Activated T-helper 2 cell treated with anti-CD3 and anti-CD28 coated beads, Interferon-gamma antibody, Interleukin-2, Interleukin-4, amounts not matched to agents 10 μg/mL and 5 μg/mL and 100 μg/mL, durations not matched to agents 14 hours and 24 hours and 36 hours (primary cell): ENCODE data around the gene ARF1. TPM values are rescaled to one million over a fixed set of nuclear protein-coding genes. Genes with fewer than 3 reads are reported as not detected.
A peak's percentile ranks its signal among the peaks of the same experiment; 100 is the strongest.

Experiments
- DNase-seq: peaks from one replicate; pipeline ENCODE4 v3.0.0; 2021; ENCODE audit warnings: low spot score
- H3K27ac Mint-ChIP-seq: one replicate; pipeline ENCODE4 v1.8.0; 2021; ENCODE audit warnings: mixed read lengths
- H3K27me3 Mint-ChIP-seq: one replicate; pipeline ENCODE4 v1.8.0; 2021; ENCODE audit warnings: low read depth, mixed read lengths
- H3K36me3 Mint-ChIP-seq: one replicate; pipeline ENCODE4 v1.8.0; 2021; ENCODE audit warnings: low read depth, mixed read lengths
- H3K4me1 Mint-ChIP-seq: one replicate; pipeline ENCODE4 v1.8.0; 2021; ENCODE audit warnings: low read depth, mixed read lengths
- H3K4me3 Mint-ChIP-seq: one replicate; pipeline ENCODE4 v1.8.0; 2021; ENCODE audit warnings: low read depth, mild to moderate bottlenecking, moderate library complexity, mixed read lengths
- H3K9me3 Mint-ChIP-seq: one replicate; pipeline ENCODE4 v1.8.0; 2021; ENCODE audit warnings: mixed read lengths
- intact Hi-C: fragments of 100-400 bp; cut with micrococcal nuclease; formaldehyde crosslinking; loops from one replicate; pipeline ENCODE4 v1.15.1; 2023
- total RNA-seq: library from RNA; stranded (reverse); gene quantifications from 2 replicates; pipeline ENCODE4 v1.2.3, GENCODE V29; 2022

ARF1 gene
- total RNA-seq, 1 donor from 2014 or later, result 410 TPM

DNA sequence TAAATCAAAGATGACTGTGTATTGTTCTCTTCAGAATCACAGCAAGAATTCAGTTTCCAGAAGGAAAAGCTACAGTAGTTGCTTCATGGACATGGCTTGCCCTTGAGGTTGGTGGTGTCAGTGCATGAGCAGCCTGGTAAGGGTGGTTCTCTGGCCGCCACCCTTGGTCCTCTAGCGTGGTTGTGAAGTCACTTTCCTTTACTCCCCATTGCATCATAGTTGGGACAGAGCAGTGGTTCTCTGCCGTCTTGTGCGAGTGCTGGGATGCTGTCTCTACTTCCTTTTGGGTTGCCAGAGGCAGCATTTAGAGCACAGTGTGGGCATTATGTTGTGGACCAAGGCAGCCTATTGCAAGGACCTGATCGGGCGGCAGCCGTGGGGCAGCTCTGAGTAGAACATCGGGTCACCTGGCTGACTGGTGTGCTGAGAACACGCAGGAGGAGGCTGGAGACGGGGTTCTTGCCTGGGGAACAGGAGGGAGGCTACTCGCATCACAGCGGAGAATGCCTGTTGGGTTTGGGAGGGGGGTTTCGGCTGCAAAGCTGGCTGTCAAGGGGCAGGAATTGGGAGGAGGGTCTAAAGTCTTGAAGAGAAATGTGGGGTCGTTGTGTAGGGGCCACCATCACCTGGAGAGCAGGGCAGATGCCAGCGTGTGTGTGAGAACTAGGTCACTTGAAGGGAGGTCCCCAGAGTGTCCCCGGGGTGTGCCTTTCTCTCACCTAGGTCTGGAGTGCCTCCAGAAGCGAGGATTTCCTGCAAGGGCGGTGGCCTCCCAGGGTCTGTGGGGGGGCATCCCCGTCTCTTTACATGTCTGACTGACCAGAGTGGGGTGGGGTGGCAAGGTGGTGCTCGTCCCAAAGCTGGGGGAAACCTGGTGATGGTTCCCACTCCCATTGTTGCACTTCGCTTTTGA is 6.3 kb downstream of the ARF1 start:
- DNase-seq, result no peak
- peaks cover 62% of the 10 kb centered on the region for H3K4me1 Mint-ChIP-seq
- intact Hi-C loops, result loop anchor here (10.0 kb wide), 1 partner anchor 324 kb away; no protein-coding TSS in a partner anchor
- no peaks in the 10 kb centered on the region for H3K27me3 Mint-ChIP-seq
- no peaks in the 10 kb centered on the region for H3K9me3 Mint-ChIP-seq
- no peak overlapping the region for H3K4me3 Mint-ChIP-seq
- peaks cover 82% of the 10 kb centered on the region for H3K36me3 Mint-ChIP-seq
- H3K27ac Mint-ChIP-seq, result peak overlapping the region; percentile 67

- Mint-ChIP-seq H3K4me3 (no peak overlapping the region), H3K9me3 (peaks cover 8% of the 10 kb centered on the region), H3K4me1 (peaks cover 53% of the 10 kb centered on the region), H3K36me3 (peaks cover 81% of the 10 kb centered on the region), H3K27me3 (no peaks in the 10 kb centered on the region), H3K27ac (no peak overlapping the region)
- intact Hi-C loops, result loop anchor here (10.0 kb wide), 1 partner anchor 325 kb away; no protein-coding TSS in a partner anchor
- no peak for DNase-seq
Observed at GRCh38 chr1:228089519-228090380, 7.2 kb downstream of the ARF1 start.

GRCh38 chr1:228090613-228091081 is 8.1 kb downstream of the ARF1 start:
- H3K27ac Mint-ChIP-seq, result no peak overlapping the region
- H3K36me3 Mint-ChIP-seq, result peaks cover 82% of the 10 kb centered on the region
- H3K27me3 Mint-ChIP-seq, result no peaks in the 10 kb centered on the region
- intact Hi-C loops, result no loop called here
- H3K4me3 Mint-ChIP-seq, result no peak overlapping the region
- no peak for DNase-seq
- peaks cover 45% of the 10 kb centered on the region for H3K4me1 Mint-ChIP-seq
- H3K9me3 Mint-ChIP-seq, result peaks cover 16% of the 10 kb centered on the region

- peaks cover 86% of the 10 kb centered on the region for H3K36me3 Mint-ChIP-seq
- peaks cover 45% of the 10 kb centered on the region for H3K4me1 Mint-ChIP-seq
- intact Hi-C loops, result no loop called here
- no peak for DNase-seq
- H3K27ac Mint-ChIP-seq, result no peak overlapping the region
- H3K4me3 Mint-ChIP-seq, result no peak overlapping the region
- no peaks in the 10 kb centered on the region for H3K27me3 Mint-ChIP-seq
- H3K9me3 Mint-ChIP-seq, result peaks cover 17% of the 10 kb centered on the region
Observed at GRCh38 chr1:228091084-228091483, 8.6 kb downstream of the ARF1 start.

GRCh38 chr1:228092342-228093049 is 10.0 kb downstream of the ARF1 start:
- Mint-ChIP-seq H3K4me3 (no peak overlapping the region), H3K27ac (no peak overlapping the region), H3K4me1 (peaks cover 35% of the 10 kb centered on the region), H3K27me3 (no peaks in the 10 kb centered on the region), H3K36me3 (peaks cover 93% of the 10 kb centered on the region), H3K9me3 (peaks cover 17% of the 10 kb centered on the region)
- intact Hi-C loops, result no loop called here
- no peak for DNase-seq

DNA sequence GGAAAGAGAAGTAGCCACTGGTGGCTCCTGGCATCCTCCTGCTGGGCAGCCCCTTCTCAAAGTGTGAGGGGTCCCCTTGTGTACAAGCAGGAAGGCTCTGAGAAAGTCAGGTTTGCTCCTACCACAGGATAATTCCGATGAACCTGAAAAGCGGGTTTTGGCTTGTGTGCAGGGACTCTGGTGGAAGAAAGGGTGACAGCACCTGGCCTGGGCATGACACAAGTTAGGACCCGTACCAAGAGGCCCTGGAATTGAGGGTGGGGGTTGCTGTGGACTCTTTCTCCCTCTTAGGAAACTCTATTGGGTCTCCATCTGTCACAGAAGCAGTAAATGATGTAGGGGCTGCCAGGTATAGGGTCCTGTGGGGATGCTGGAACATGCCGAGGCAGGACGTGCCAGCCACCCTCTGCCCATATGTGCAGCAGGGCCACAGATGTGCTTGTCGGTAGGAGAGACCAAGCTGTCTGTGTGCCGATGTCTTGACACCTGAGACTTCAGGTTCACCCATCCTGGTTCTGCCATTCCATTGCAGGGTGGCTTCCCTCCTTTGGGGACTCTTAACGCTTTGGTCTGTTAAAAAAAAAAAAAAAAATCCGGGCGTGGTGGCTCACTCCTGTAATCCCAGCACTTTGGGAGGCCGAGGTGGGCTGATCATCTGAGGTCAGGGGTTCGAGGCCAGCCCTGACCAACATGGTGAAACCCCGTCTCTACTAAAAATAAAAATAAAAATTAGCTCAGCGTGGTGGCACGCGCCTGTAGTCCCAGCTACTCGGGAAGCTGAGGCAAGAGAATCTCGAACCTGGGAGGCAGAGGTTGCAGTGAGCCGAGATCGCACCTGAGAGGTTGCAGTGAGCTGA is 10.8 kb downstream of the ARF1 start:
- H3K4me3 Mint-ChIP-seq, result no peak overlapping the region
- intact Hi-C loops, result no loop called here
- no peaks in the 10 kb centered on the region for H3K27me3 Mint-ChIP-seq
- H3K27ac Mint-ChIP-seq, result no peak overlapping the region
- peaks cover 93% of the 10 kb centered on the region for H3K36me3 Mint-ChIP-seq
- H3K9me3 Mint-ChIP-seq, result peaks cover 17% of the 10 kb centered on the region
- no peak for DNase-seq
- peaks cover 27% of the 10 kb centered on the region for H3K4me1 Mint-ChIP-seq

- H3K4me3 Mint-ChIP-seq, result no peak overlapping the region
- no peaks in the 10 kb centered on the region for H3K27me3 Mint-ChIP-seq
- H3K36me3 Mint-ChIP-seq, result peaks cover 92% of the 10 kb centered on the region
- H3K4me1 Mint-ChIP-seq, result peaks cover 16% of the 10 kb centered on the region
- H3K27ac Mint-ChIP-seq, result no peak overlapping the region
- intact Hi-C loops, result no loop called here
- peaks cover 17% of the 10 kb centered on the region for H3K9me3 Mint-ChIP-seq
- DNase-seq, result no peak
Observed at GRCh38 chr1:228094432-228095016, 12.0 kb downstream of the ARF1 start.

GRCh38 chr1:228095161-228095560 is 12.7 kb downstream of the ARF1 start:
- H3K36me3 Mint-ChIP-seq, result peaks cover 94% of the 10 kb centered on the region
- intact Hi-C loops, result no loop called here
- H3K4me3 Mint-ChIP-seq, result no peak overlapping the region

DNA sequence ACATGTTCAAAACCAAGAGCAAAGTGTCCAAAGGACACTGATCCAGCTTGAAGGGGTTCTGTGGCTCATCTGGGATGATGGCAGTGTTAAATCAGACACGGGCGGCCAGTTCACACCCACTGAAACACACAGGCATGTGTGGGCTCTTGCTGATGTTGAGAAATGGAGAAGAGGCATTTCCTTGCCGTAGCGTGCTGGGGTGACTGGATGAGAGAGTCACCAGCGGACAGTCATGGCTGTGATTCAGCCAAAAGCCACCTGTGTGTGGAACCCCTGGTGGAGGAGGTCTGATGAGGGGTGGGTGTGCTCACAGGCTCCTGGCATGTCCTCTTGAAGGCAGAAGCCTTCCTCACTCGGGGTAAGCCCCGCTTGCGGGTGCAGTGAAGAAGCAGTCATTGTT is 13.4 kb downstream of the ARF1 start:
- H3K9me3 Mint-ChIP-seq, result peaks cover 17% of the 10 kb centered on the region
- H3K4me1 Mint-ChIP-seq, result peaks cover 11% of the 10 kb centered on the region
- DNase-seq, result no peak
- peaks cover 92% of the 10 kb centered on the region for H3K36me3 Mint-ChIP-seq
- no peak overlapping the region for H3K27ac Mint-ChIP-seq
- no peaks in the 10 kb centered on the region for H3K27me3 Mint-ChIP-seq
- H3K4me3 Mint-ChIP-seq, result no peak overlapping the region
- intact Hi-C loops, result no loop called here

More at GRCh38 chr1:228095161-228095560, 12.7 kb downstream of the ARF1 start:
- Mint-ChIP-seq H3K4me1 (peaks cover 13% of the 10 kb centered on the region), H3K9me3 (peaks cover 17% of the 10 kb centered on the region), H3K27me3 (no peaks in the 10 kb centered on the region), H3K27ac (no peak overlapping the region)
- DNase-seq, result no peak

DNA sequence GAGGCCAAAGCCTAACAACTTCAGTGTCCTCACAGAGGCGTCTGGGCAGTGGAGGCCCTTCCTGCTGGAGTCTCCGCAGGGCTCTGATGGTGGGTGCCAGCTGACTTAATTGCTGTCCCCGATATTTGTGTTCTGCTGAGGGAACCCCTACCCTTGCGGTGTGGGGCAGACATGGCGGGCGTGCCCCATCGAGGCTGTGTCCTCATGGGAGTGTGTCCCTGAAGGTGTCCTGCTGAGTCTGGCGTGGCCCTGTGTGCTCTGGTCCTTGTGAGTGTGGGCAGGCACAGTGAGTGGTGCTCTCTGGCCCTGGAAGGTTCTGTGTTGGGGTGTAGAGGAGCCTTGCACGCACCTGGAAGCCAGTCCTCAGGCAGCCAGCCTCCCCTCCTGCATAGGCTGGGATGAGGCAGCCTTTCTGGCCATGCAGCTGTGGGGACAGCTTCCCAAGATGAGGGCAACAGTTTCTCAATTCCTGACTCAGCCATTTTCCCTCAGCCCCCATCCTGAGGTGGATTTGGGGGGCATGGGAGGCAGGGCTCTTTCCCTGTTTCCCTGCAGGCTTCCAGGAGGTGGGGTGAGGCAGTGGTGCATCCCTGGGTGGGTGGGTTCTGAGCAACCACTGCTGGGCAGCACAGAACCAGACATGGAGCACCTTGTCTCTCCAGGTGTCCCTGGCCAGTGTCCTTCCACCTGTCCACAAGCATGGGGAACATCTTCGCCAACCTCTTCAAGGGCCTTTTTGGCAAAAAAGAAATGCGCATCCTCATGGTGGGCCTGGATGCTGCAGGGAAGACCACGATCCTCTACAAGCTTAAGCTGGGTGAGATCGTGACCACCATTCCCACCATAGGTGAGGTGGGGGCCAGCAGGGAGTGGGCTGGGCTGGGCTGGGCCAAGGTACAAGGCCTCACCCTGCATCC is 14.2 kb downstream of the ARF1 start:
- H3K27me3 Mint-ChIP-seq, result no peaks in the 10 kb centered on the region
- peaks cover 17% of the 10 kb centered on the region for H3K9me3 Mint-ChIP-seq
- peaks cover 92% of the 10 kb centered on the region for H3K36me3 Mint-ChIP-seq
- H3K4me1 Mint-ChIP-seq, result peaks cover 8% of the 10 kb centered on the region
- no peak for DNase-seq
- H3K27ac Mint-ChIP-seq, result no peak overlapping the region
- no peak overlapping the region for H3K4me3 Mint-ChIP-seq
- intact Hi-C loops, result no loop called here
